Cardiac muscle cell (in vitro differentiated cells and primary cell): Measurements from ENCODE around the gene RNF26. TPM values are rescaled to one million over a fixed set of nuclear protein-coding genes. Genes with fewer than 3 reads are reported as not detected.

Experiments
- DNase-seq, 2 donors: peaks; one replicate each; pipeline versions ENCODE4 v3.0.0 to v3.0.0-alpha.2; 2010 to 2017; ENCODE audit warnings: low read depth in 1 of 2, low spot score in 1 of 2
- H3K27ac ChIP-seq: fragments of 200-600 bp; sonication (generic); 2 replicates; pipeline ENCODE4 v1.5.1; 2016
- H3K27me3 ChIP-seq: fragments of 200-600 bp; sonication (generic); 2 replicates; pipeline ENCODE4 v1.6.0; 2016; ENCODE audit warnings: control low read depth
- H3K36me3 ChIP-seq: fragments of 200-600 bp; sonication (generic); 2 replicates; pipeline ENCODE4 v1.5.1; 2016; ENCODE audit warnings: control low read depth
- H3K4me1 ChIP-seq: fragments of 200-600 bp; sonication (generic); 2 replicates; pipeline ENCODE4 v1.8.1; 2017; ENCODE audit warnings: low read depth, mild to moderate bottlenecking, mixed run types
- H3K4me3 ChIP-seq: fragments of 200-600 bp; sonication (generic); 2 replicates; pipeline ENCODE4 v1.5.1; 2016; ENCODE audit warnings: mild to moderate bottlenecking
- H3K9me3 ChIP-seq: fragments of 200-600 bp; sonication (generic); 2 replicates; pipeline ENCODE4 v1.5.1; 2017; ENCODE audit warnings: low read depth, mild to moderate bottlenecking, control low read depth
- CTCF ChIP-seq: IDR thresholded peaks from 2 replicates; pipeline ENCODE4 v1.5.1; 2012; ENCODE audit warnings: low read depth, mild to moderate bottlenecking, low read length
- polyA plus RNA-seq: library from polyadenylated mRNA; unstranded; fragments of >200 nt; fragmentation: Nextera tagmentation; extraction: Ambion mirVana; gene quantifications from 2 replicates; pipeline ENCODE4 v1.2.1, GENCODE V29; 2016
- total RNA-seq: library from RNA; depleted of rRNA; stranded (reverse); fragments of >200 nt; gene quantifications from 2 replicates; pipeline ENCODE4 v1.2.3, GENCODE V29; 2016

The RNF26 gene
- total and polyA plus RNA-seq, 2 experiments from 2014 or later: 18.6 to 45.6 TPM

DNA sequence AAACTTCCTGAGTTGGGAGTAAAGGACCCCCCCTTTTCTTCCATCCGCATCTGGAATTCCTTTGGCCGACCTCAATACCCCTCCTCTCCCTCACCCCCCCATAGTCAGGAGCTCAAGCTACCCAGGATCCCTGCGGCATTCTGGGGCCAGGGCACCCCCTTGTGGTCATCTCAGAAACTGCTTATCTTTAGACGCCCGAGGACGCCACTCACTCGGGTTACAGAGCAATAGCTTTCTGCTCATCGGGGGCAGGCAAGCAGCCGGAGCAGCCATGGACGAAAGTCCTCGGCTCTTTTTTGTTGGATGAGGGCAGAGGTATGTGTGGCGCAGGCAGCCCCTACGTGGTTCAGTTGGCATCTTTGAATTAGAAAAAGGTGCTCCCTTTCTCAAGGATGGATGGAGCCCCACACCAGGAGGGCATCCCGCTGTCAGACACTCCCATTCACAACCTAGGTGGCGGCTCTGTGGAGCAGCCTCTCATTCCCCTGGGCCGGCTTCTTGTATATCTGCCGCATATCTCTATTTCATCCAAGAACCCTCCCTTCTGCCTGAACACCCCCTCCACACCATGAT is 4.1 kb downstream of the RNF26 start:
- peak; percentile 85 to 88 for DNase-seq
- Histone ChIP-seq H3K4me3 (no peak overlapping the region), H3K9me3 (no peaks in the 10 kb centered on the region), H3K36me3 (no peaks in the 10 kb centered on the region), H3K4me1 (peaks cover 6% of the 10 kb centered on the region), H3K27me3 (peaks cover 44% of the 10 kb centered on the region), H3K27ac (peak overlapping the region; percentile 41)
- peak; percentile 94 for TF ChIP-seq CTCF

GRCh38 chr11:119338965-119339588 is 4.8 kb downstream of the RNF26 start:
- Histone ChIP-seq H3K9me3 (no peaks in the 10 kb centered on the region), H3K36me3 (no peaks in the 10 kb centered on the region), H3K27me3 (peaks cover 51% of the 10 kb centered on the region), H3K27ac (no peak overlapping the region), H3K4me1 (peaks cover 3% of the 10 kb centered on the region), H3K4me3 (no peak overlapping the region)
- no peak for DNase-seq
- no peak for TF ChIP-seq CTCF

DNA sequence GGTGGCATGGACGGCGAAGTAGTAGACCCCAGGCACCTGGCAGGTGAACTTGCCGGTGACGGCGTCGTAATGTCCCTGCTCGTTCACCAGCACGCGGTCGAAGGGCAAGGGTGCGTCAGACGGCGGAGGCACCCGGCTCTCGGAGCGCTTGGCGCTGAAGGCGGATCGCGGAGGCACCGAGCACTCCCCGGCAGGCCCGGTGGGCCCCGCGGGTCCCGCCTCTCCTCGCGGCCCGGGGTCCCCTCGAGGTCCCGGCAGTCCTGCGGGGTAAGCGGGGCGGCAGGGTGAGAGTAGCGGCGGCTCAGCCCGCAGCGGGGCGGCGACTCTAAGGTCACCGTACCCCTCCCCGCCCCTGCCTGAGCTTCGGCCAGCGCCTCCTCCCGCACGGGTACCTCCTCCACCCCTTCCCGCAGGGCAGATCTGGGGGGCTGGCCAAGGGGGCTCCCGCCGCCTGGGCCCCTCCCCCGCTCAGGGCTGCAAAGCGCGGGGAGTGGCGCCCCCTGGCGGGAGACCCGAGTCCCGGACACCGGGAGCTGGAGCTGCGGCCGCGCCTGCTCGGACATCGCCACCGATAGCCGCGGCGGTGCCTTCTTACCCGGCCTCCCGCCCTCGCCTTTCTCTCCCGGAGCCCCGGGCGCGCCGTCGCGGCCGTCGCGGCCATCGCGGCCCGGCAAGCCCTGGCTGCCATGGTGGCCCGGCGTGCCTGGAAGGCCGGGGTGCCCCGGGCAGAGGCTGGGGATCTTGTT is 5.4 kb downstream of the RNF26 start:
- Histone ChIP-seq H3K36me3 (no peaks in the 10 kb centered on the region), H3K4me3 (peak overlapping the region; percentile 32), H3K4me1 (peaks cover 3% of the 10 kb centered on the region), H3K27ac (no peak overlapping the region), H3K9me3 (no peaks in the 10 kb centered on the region), H3K27me3 (peaks cover 57% of the 10 kb centered on the region)
- peak; percentile 84 for TF ChIP-seq CTCF
- DNase-seq: peak; percentile 75 to 87

DNA sequence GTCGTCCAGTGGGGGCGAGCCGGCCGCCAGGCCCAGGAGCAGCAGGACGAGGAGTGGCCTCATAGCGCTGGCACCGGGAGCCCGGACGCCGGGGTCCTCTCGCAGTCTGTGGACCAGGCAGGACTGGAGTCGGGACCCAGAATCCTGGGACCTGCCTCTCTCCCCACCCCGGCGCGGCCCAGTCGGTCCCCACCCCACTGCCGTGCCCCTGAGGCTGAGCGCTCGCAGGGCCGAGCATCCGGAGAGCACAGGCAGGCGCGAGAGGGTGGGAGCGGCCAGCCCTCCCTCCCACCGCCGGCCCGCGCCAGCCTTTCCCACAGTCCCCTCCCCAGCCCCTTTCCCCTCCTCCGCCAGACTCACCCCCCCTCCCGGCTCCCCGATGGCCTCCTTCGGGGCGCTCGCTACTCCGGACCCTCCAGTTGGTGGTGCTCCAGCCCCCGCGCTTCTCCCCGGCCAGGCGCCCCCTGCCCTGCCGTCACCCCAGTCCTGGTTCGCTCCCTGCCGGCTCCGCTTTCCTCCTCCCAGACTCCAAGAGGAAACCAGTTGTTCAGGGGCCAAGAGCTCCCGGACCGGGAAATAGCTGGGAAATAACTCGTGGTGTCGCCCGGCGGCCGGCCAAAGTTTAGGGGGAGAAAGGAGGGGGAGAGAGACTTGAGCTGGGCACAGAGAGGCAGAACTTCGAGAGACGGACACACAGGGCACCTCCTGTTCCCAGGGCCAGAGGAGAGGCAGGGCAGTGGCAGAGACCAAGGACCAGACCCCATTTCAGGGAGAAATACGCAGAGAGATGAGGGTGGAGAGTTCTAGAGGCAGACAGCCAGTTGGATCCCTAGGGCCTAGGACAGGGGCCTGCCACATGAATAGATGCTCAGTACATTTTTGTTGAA is 6.3 kb downstream of the RNF26 start, which contains the start of gene C1QTNF5:
Gene C1QTNF5 (minus strand): TSS at position 549 of the 887 bp plus-strand sequence. CDS start 486 bp downstream, at position 63.
- peaks cover 59% of the 10 kb centered on the region for H3K27me3 ChIP-seq
- peak; percentile 42 to 93 for DNase-seq
- H3K36me3 ChIP-seq: no peaks in the 10 kb centered on the region
- peak within 1 kb of the TSS; percentile 32 for H3K4me3 ChIP-seq
- H3K9me3 ChIP-seq: no peaks in the 10 kb centered on the region
- no peaks in the 10 kb centered on the region for H3K4me1 ChIP-seq
- no peak within 1 kb of the TSS for H3K27ac ChIP-seq
- no peak for TF ChIP-seq CTCF
